Panc1 (cell line): ENCODE data around the gene SDK2.

Source experiments
- CTCF ChIP-seq: fragments of 450-650 bp; IDR thresholded peaks from 2 replicates; pipeline ENCODE4 v1.5.1; 2017; ENCODE audit warnings: mild to moderate bottlenecking
- POLR2AphosphoS5 ChIP-seq: IDR thresholded peaks from 2 replicates; pipeline ENCODE4 v1.6.1; 2012; ENCODE audit warnings: mild to moderate bottlenecking, low read depth, low read length, moderate library complexity
- REST ChIP-seq, 2 experiments: IDR thresholded peaks; 2 replicates each; pipeline ENCODE4 v1.6.1; 2011 to 2012; ENCODE audit warnings: low read depth in 2 of 2, control low read depth in 1 of 2, low read length in 1 of 2, mild to moderate bottlenecking in 1 of 2, moderate library complexity in 1 of 2; ENCODE audit not compliant: insufficient read depth in 1 of 2
- SIN3A ChIP-seq: IDR thresholded peaks from 2 replicates; pipeline ENCODE4 v1.6.1; 2012; ENCODE audit warnings: low read depth, mild to moderate bottlenecking, low read length, moderate library complexity, borderline replicate concordance; ENCODE audit not compliant: insufficient read depth
- TCF7L2 ChIP-seq: IDR thresholded peaks from 2 replicates; pipeline ENCODE4 v1.6.1; 2011; ENCODE audit warnings: mild to moderate bottlenecking, low read depth, low read length, inconsistent platforms

GRCh38 chr17:73549841-73550430 lies 94.3 kb downstream of the SDK2 start:
- no peak for TF ChIP-seq CTCF
- TF ChIP-seq REST (IDR thresholded peaks at IDR 0.05; ENCODE audit: insufficient read depth in 1 of 2, low read depth in 2 of 2, low read length in 1 of 2) = no peak
- no peak for TF ChIP-seq TCF7L2
- no peak for TF ChIP-seq SIN3A
- TF ChIP-seq POLR2AphosphoS5 = no peak
